NCI-H510A (cell line): ENCODE measurements around the gene MTFMT.
"Not testable (repeated sequence)": the region's sequence is repeated elsewhere in the genome, so short reads cannot be mapped to it uniquely, and the experiment has no call there.

Experiments
- DNase-seq: peaks from one replicate; lab custom pipeline; 2025; lab: John Stamatoyannopoulos, UW

MTFMT gene

GRCh38 chr15:65038836-65039235, 9.4 kb upstream of the MTFMT start:
- no peak for DNase-seq

DNA sequence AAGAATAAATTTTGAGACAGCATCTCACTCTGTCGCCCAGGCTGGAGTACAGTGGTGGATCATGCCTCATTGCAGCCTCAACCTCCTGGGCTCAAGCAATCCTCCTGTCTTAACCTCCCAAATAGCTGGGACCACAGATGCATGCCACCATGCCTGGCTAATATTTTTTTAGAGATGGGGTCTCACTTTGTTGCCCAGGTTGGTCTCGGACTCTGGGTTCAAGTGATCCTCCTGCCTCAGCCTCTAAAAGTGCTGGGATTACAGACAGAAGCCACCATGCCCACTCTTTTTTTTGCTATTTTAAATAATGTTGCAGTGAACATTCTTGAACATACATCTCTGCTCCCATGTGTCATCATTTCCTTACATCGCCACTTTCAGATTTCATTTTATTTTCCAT, 9.0 kb upstream of the MTFMT start:
- DNase-seq = no peak

DNA sequence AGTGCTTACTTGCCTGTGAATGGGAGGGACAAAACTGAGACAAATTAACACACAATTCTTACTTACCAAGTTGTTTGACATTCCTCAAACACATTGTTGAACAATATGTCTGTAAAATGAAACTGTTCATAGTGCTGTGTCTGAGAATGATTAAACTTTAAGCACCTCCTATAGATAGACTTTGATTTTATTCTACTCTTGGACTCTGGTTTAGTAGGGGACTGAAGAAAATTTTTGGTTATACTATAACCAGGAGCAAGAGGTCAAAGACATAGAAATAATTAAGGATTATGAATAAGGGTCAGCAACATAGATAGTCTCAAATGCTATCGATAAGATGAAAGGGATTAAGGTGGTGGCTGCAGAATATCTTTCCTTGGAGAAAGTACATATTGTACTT, 7.9 kb upstream of the MTFMT start:
- DNase-seq = no peak

- no peak for DNase-seq
Measured at GRCh38 chr15:65034719-65035118, 5.3 kb upstream of the MTFMT start.

DNA sequence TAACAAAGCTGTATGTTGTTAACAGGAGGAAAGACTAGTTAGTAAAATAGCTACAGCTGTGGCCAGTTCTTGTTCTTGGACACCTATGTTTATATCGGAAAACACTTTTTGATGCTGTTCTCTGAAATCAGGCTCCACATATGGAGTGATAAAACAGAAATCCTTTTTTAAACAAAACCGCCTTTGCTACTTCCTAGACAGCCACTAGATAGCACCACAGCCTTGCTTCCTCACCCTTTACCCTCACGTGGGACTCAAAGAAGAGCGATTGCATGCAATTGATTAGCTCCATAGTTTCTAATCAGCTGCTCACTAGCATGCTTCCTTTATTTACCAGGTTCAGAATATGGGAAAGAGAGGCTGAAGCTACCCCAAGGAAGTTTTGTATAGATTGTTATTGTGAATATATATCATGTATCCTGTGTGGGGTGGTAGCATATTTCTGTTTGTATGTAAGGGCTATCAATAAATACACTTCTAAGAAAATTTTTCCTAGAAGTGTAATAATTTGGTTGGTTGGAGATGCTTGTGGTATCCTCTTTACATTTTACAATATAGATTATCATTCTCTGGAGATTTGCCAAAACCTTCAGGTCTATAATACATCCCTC, 4.3 kb upstream of the MTFMT start:
- DNase-seq = no peak

GRCh38 chr15:65032801-65033537, 3.5 kb upstream of the MTFMT start:
- peak; percentile 13 for DNase-seq

GRCh38 chr15:65029736-65030208, 333 bp upstream of the MTFMT start:
- no peak for DNase-seq

DNA sequence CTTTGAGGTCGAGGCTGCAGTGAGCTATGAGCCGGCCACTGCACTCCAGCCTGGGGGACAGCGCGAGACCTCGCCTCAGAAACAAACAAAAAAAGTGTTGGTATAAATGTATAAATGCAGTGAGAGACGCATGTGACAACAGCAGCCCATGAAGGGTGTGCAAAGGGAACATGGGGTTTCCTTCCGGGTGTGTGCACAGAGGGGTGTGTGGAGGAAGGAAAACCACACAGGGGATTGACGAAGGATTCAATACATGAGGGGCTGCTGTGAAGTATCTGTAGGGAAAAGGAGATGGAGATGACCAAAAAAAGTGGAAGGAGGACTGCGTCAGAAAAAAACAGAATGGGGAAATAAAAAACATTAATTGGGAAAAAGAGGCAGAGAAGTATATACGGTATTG, 1.1 kb downstream of the MTFMT start:
- no peak for DNase-seq

GRCh38 chr15:65027593-65027992, 1.8 kb downstream of the MTFMT start:
- DNase-seq = no peak

GRCh38 chr15:65026756-65027155, 2.7 kb downstream of the MTFMT start:
- no peak for DNase-seq

DNA sequence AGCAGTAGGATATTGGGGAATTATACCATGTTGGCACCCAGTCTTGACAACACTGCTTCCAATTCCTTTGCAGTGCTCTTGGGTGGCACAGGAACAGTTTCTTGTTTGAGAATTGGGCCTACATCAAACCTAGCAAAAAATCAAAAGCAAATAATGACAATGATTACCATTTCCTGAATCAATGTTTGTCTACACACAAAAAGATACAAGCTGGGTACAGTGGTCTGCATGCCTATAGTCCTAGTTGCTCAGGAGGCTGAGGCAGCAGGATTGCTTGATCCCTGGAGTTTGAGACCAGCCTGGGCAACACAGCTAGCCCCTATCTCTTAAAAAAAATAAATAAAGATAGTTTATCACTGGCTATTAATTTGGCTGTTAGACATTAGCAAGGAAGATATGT, 8.0 kb downstream of the MTFMT start:
- no peak for DNase-seq

GRCh38 chr15:65020419-65020818, 9.0 kb downstream of the MTFMT start:
- no peak for DNase-seq

GRCh38 chr15:65011198-65011597, 18.2 kb downstream of the MTFMT start:
- DNase-seq = not testable (repeated sequence)

DNA sequence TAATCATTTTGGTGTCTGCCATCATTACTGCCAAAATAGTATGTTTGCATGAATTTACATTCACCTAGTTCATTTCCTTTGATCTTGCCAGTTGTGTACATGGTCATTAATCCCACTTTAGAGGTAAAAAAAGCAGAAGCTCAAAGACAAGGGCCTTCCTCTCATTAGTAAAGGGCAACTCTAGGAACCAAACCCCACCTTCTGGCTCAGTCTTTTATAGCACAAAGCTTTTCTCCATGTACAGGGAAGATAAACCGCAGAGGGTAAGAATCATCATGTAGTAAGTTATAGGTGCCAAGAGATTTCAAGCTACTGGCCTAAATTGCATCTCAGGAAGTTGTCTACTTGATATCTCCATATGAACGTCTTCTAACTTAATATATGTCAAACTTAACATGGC, 20.5 kb downstream of the MTFMT start:
- DNase-seq = no peak

- DNase-seq = no peak
Measured at GRCh38 chr15:65006876-65007275, 22.6 kb downstream of the MTFMT start.

DNA sequence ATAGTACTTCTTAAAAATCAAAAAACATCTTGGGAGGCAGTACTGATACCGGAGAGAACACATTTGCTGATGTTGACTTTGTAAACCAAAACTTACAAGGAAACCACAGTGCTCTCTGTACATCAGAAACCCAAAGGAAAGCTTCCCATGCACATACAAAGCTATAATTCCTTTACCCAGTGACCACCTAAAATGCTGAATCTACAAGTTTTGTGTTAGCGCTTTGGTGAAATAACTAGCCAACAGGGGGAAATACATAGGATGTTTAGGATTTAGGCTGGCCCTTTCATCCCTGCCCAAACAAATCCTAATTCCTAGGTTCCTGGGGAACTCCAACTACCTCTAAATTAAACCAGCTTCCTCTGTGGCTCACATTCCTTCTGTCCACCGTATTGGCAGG, 24.4 kb downstream of the MTFMT start:
- no peak for DNase-seq

GRCh38 chr15:64997745-64998375, 31.6 kb downstream of the MTFMT start:
- DNase-seq = no peak

DNA sequence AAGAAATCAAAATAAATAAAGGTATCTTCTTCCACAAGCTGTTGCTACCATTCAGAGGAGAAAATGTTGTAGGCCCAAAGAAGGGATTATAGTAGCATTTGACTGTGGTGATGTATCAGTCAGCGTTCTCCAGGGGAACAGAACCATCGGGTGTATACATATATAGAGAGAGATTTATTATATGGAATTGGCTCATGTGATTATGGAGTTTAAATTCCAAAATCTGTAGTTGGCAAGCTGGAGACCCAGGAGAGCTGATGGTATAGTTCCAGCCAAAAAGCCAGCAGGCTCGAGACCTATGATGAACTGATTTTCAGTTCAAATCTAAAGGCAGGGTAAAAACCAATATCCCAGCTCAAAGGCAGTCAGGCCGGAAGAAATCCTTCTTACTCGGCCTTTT, 32.4 kb downstream of the MTFMT start:
- DNase-seq = no peak

DNA sequence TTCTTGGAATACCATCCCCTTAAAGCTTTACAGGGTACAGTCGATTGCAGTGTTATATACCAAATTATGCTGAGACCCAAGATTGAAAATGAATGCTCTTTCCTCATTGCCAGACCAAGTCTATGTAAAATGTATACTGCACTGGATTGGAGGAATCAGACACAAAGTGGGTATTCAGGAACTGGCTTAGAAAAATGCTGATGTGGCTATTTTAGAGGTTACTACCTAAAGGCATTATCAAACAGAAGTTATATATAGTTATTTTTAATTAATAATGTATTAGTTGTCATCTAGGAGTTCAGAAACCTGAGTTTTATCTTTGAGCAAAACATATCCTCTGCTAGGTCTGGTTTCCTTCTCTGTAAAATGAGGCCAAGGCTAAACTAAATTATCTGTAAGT, 36.1 kb downstream of the MTFMT start:
- DNase-seq = no peak

GRCh38 chr15:64991536-64992135, 37.8 kb downstream of the MTFMT start:
- DNase-seq = no peak

DNA sequence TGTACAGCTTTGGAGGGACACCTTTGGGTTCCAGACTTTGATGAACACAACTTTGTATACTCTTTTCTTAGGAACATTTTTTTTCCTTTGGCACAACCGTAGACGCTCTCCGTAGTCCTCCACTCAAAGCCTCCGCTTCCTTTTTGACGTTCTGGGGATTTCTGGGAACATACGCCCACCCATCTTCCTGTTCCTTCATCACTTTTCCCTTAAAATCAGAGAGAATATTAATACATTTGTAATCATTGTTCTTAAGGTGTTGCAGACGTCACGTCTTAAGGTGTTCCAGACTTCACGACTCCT, 39.3 kb downstream of the MTFMT start:
- DNase-seq = no peak

GRCh38 chr15:64989416-64990167, 39.8 kb downstream of the MTFMT start, which contains the start of gene SPG21:
Gene SPG21 (minus strand): TSS chr15:64989914. CDS start chr15:64983569, 6,345 bp downstream.
- peak; percentile 59 for DNase-seq
